IMR-90 (cell line): Measurements from ENCODE around the gene DISP2.

ENCODE experiments used
- RCOR1 ChIP-seq: IDR thresholded peaks from 2 replicates; pipeline ENCODE4 v1.6.1; 2012; ENCODE audit warnings: mild to moderate bottlenecking, low read length, improper control_type of control experiment; ENCODE audit not compliant: insufficient replicate concordance
- TF ChIP-seq, protein P1 (sequence below): conservative IDR thresholded peaks from 2 replicates; pipeline ENCODE4 v1.5.1; 2012; ENCODE audit warnings: mild to moderate bottlenecking, low read depth, low read length, improper control_type of control experiment

DNA sequence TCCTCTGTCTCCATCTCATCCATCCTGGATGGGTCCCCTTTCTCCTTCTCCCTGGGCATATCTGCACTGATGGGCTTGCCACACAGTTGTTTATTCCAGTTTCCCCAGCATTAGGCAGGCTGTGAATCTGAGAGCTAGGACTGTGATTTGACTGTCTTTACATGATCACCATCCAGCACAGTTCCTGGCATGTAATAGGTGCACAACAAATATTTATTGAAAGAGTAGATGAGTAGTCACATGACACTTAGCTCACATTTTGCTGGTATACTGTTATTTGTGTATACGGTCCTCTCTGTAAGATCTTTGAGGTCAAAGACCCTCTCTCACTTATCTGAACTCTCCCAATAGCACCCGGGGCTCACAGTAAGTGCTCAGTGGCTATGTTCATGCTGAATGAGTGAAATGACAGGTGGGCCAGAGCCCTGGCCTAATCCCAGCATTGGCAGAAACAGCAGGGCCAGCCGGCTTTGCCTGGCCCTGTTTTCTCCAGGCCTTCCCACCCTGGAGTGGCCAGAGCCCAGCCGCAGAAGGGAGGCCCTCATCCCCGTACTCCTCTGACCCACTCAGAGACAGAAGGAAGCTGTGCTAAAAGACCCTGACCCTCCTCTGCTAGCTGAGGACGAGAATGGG, 66.6 kb downstream of the DISP2 start:
- TF ChIP-seq, protein P1, sequence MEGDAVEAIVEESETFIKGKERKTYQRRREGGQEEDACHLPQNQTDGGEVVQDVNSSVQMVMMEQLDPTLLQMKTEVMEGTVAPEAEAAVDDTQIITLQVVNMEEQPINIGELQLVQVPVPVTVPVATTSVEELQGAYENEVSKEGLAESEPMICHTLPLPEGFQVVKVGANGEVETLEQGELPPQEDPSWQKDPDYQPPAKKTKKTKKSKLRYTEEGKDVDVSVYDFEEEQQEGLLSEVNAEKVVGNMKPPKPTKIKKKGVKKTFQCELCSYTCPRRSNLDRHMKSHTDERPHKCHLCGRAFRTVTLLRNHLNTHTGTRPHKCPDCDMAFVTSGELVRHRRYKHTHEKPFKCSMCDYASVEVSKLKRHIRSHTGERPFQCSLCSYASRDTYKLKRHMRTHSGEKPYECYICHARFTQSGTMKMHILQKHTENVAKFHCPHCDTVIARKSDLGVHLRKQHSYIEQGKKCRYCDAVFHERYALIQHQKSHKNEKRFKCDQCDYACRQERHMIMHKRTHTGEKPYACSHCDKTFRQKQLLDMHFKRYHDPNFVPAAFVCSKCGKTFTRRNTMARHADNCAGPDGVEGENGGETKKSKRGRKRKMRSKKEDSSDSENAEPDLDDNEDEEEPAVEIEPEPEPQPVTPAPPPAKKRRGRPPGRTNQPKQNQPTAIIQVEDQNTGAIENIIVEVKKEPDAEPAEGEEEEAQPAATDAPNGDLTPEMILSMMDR = no peak
- TF ChIP-seq RCOR1 = no peak
